ENCODE data around the gene PLA2G4E. TPM values are rescaled to one million over a fixed set of nuclear protein-coding genes. Genes with fewer than 3 reads are reported as not detected.

PLA2G4E gene
- total and polyA plus RNA-seq, 2 of the 13 experiments (the other 11 are each of a cell fraction or from before 2014, with no cell fraction given) = not detected

GRCh38 chr15:41949401-41950126 is 71.3 kb downstream of the PLA2G4E start (continued):
- no peak for TF ChIP-seq ZNF136 (CRISPR knock-in tag; IDR thresholded peaks at IDR 0.05; ENCODE audit: low read depth)
- TF ChIP-seq SOX6 (IDR thresholded peaks at IDR 0.05) = no peak
- no peak for TF ChIP-seq SOX6 (CRISPR knock-in tag; IDR thresholded peaks at IDR 0.05)
- TF ChIP-seq KDM3A (CRISPR knock-in tag; IDR thresholded peaks at IDR 0.05; ENCODE audit: low read depth) = no peak
- TF ChIP-seq ZNF879 (CRISPR knock-in tag; IDR thresholded peaks at IDR 0.05) = no peak

- BruUV-seq (replicated peaks) = no TSS peak
- peaks cover 16% of the 10 kb centered on the region for H3K4me1 ChIP-seq (ENCODE audit: insufficient read depth, low read length)
- H2AFZ ChIP-seq (ENCODE audit: low read length) = no peak overlapping the region
- intact Hi-C loops (cut with micrococcal nuclease; ENCODE audit: unreplicated experiment) (no loop called here), in situ Hi-C loops (cut with HindIII; ENCODE audit: extremely low pct_ligation_motif_present, low pct_unique_long_range_greater_than_20kb) (no loop called here)
- H3K4me3 ChIP-seq (replicated peaks in 1 of 3; ENCODE audit: insufficient read depth in 1 of 3, low read depth in 2 of 3, low read length in 3 of 3) = no peak overlapping the region
- no peak for ATAC-seq
- no peak overlapping the region for H3K4me2 ChIP-seq (ENCODE audit: low read depth, low read length)
- FAIRE-seq = no peak
- H3K27me3 ChIP-seq (ENCODE audit: control insufficient read depth in 1 of 2, insufficient read depth in 2 of 2, low read length in 2 of 2) = no peaks in the 10 kb centered on the region
- no peak for DNase-seq (ENCODE audit: low spot score)
- no peaks in the 10 kb centered on the region for H4K20me1 ChIP-seq (ENCODE audit: insufficient read depth, low read length)
- no peak overlapping the region for H3K27ac ChIP-seq (ENCODE audit: extremely low read length, insufficient read depth, low read length)
- ChIA-PET POLR2A (no interaction called here), CTCF (ENCODE audit: low intra/inter-chr PET ratio, low total read pairs) (no interaction called here)
- H3K9me3 ChIP-seq (ENCODE audit: low read length) = no peaks in the 10 kb centered on the region
- no peaks in the 10 kb centered on the region for H3K79me2 ChIP-seq (ENCODE audit: insufficient read depth, low read length)
- 97% methylated on average over 3 of the region's 3 CpGs for WGBS (ENCODE audit: low lambda C conversion rate)
- TF ChIP-seq ZBTB39 (CRISPR knock-in tag; IDR thresholded peaks at IDR 0.05) = no peak
- TF ChIP-seq PBX2 (CRISPR knock-in tag; IDR thresholded peaks at IDR 0.05) = no peak
- TF ChIP-seq RARG (CRISPR knock-in tag; IDR thresholded peaks at IDR 0.05; ENCODE audit: low read depth) = no peak
- no peak for TF ChIP-seq ZNF660 (CRISPR knock-in tag; IDR thresholded peaks at IDR 0.05; ENCODE audit: borderline replicate concordance, low read depth)
- no peak for TF ChIP-seq MXD3 (CRISPR knock-in tag; IDR thresholded peaks at IDR 0.05)
- peaks cover 2 to 9% of the 10 kb centered on the region in 2 experiments; a peak in 4 of 5 replicates for H3K36me3 ChIP-seq (replicated peaks in 1 of 2; ENCODE audit: control insufficient read depth in 1 of 2, insufficient read depth in 2 of 2, low read length in 2 of 2)
- no peak overlapping the region for H3K9ac ChIP-seq (ENCODE audit: insufficient read depth, low read depth, low read length)
Measured at GRCh38 chr15:41948490-41948889, 72.4 kb downstream of the PLA2G4E start.

Measured in HepG2 (cell line).